HepG2 (cell line): ENCODE results near the gene FAT1. TPM values are rescaled to one million over a fixed set of nuclear protein-coding genes. Genes with fewer than 3 reads are reported as not detected.

Source experiments
- ATAC-seq: fragments of 200-7000 bp; cut with Tn5 transposase; 3 replicates; pipeline ENCODE4 v1.9.1; 2020; ENCODE audit warnings: mild to moderate bottlenecking, moderate library complexity
- BruUV-seq: library from RNA; stranded (reverse); fragments of 400-500 nt; replicated peaks from 2 replicates; lab custom pipeline; 2021; lab: Mats Ljungman, UMichigan
- CTCF ChIA-PET: fragments of 300-600 bp; formaldehyde crosslinking; extraction: SDS; loops from one replicate; lab custom pipeline; 2021; ENCODE audit warnings: low total read pairs, inconsistent platforms, low intra/inter-chr PET ratio; lab: Yijun Ruan, JAX
- POLR2A ChIA-PET: fragments of 350-600 bp; sonication (Branson Sonifier 250); formaldehyde crosslinking; loops from one replicate; lab custom pipeline; 2020; ENCODE audit warnings: antibody characterized with exemption, inconsistent platforms; lab: Yijun Ruan, JAX
- DNase-seq: peaks from one replicate; pipeline ENCODE4 v3.0.0-alpha.2; 2015; ENCODE audit warnings: low spot score
- FAIRE-seq: peaks from 3 replicates; lab custom pipeline; 2011; peaks lifted over from hg19 to GRCh38; lab: Jason Lieb, UNC
- H2AFZ ChIP-seq: one replicate; pipeline ENCODE4 v1.6.1; 2011; ENCODE audit warnings: low read length, inconsistent platforms
- H3K27ac ChIP-seq: fragments of 300-600 bp; 3 replicates; pipeline ENCODE4 v1.8.0; 2011; ENCODE audit warnings: mixed run types, mild to moderate bottlenecking, mixed read lengths, low read length, inconsistent platforms; ENCODE audit not compliant: insufficient read depth; ENCODE audit errors: extremely low read length
- H3K27me3 ChIP-seq, 2 experiments: fragments of 200-600 bp in 1 of 2; 2 replicates in 1 of 2; 3 replicates in 1 of 2; pipeline versions ENCODE4 v1.6.0 to v1.8.0; 2011; ENCODE audit warnings: low read length in 2 of 2, mild to moderate bottlenecking in 2 of 2, moderate library complexity in 2 of 2, inconsistent platforms in 1 of 2; ENCODE audit not compliant: insufficient read depth in 2 of 2, control insufficient read depth in 1 of 2
- H3K36me3 ChIP-seq, 2 experiments: fragments of 200-600 bp in 1 of 2; replicated peaks in 1 of 2; 2 replicates in 1 of 2; 3 replicates in 1 of 2; pipeline versions ENCODE4 v1.5.1 to v1.8.0; 2011; ENCODE audit warnings: low read length in 2 of 2, inconsistent platforms in 1 of 2; ENCODE audit not compliant: insufficient read depth in 2 of 2, control insufficient read depth in 1 of 2
- H3K4me1 ChIP-seq: 2 replicates; pipeline ENCODE4 v1.5.1; 2012; ENCODE audit warnings: low read length, inconsistent platforms; ENCODE audit not compliant: insufficient read depth
- H3K4me2 ChIP-seq: 2 replicates; pipeline ENCODE4 v1.6.0; 2011; ENCODE audit warnings: low read depth, low read length, inconsistent platforms
- H3K4me3 ChIP-seq, 3 experiments: fragments of 200-600 bp in 1 of 3; sonication (generic), shearing (Covaris generic) in 1 of 3; replicated peaks in 1 of 3; 2 replicates each; pipeline ENCODE4 v1.5.1; 2011 to 2016; ENCODE audit warnings: low read length in 3 of 3, inconsistent platforms in 2 of 3, low read depth in 2 of 3, mild to moderate bottlenecking in 2 of 3, control low read depth in 1 of 3, mixed read lengths in 1 of 3; ENCODE audit not compliant: insufficient read depth in 1 of 3
- H3K79me2 ChIP-seq: one replicate; pipeline ENCODE4 v1.6.1; 2011; ENCODE audit warnings: low read length, inconsistent platforms; ENCODE audit not compliant: insufficient read depth
- H3K9ac ChIP-seq: 2 replicates; pipeline ENCODE4 v1.6.0; 2011; ENCODE audit warnings: mild to moderate bottlenecking, low read depth, low read length, inconsistent platforms; ENCODE audit not compliant: insufficient read depth
- H3K9me3 ChIP-seq: 2 replicates; pipeline ENCODE4 v1.5.1; 2012; ENCODE audit warnings: mild to moderate bottlenecking, low read length
- H4K20me1 ChIP-seq: 2 replicates; pipeline ENCODE4 v1.6.0; 2011; ENCODE audit warnings: inconsistent platforms, mild to moderate bottlenecking, low read length, moderate library complexity; ENCODE audit not compliant: insufficient read depth
- AKNA ChIP-seq: sonication (generic); formaldehyde crosslinking; IDR thresholded peaks from 2 replicates; pipeline ENCODE4 v1.4.0; 2020; ENCODE audit warnings: missing genetic modification reagents, borderline replicate concordance
- CAMTA2 ChIP-seq: sonication (generic); formaldehyde crosslinking; IDR thresholded peaks from 2 replicates; pipeline ENCODE4 v1.4.0; 2020; ENCODE audit warnings: mild to moderate bottlenecking, missing genetic modification reagents, borderline replicate concordance
- CBX5 ChIP-seq: sonication (generic); formaldehyde crosslinking; IDR thresholded peaks from 2 replicates; pipeline ENCODE4 v1.4.0; 2020; ENCODE audit warnings: missing genetic modification reagents, borderline replicate concordance
- HCFC1 ChIP-seq: fragments of 150-350 bp; IDR thresholded peaks from 2 replicates; pipeline ENCODE4 v1.6.1; 2014; ENCODE audit warnings: low read depth, low read length
- MTF2 ChIP-seq: sonication (generic); formaldehyde crosslinking; IDR thresholded peaks from 2 replicates; pipeline ENCODE4 v1.5.0; 2020; ENCODE audit warnings: missing genetic modification reagents, borderline replicate concordance
- NCOA2 ChIP-seq: sonication (generic); formaldehyde crosslinking; IDR thresholded peaks from 2 replicates; pipeline ENCODE4 v1.8.0; 2022; ENCODE audit warnings: inconsistent platforms
- NFIB ChIP-seq: sonication (generic); formaldehyde crosslinking; IDR thresholded peaks from 2 replicates; pipeline ENCODE4 v1.9.0; 2021; ENCODE audit warnings: missing genetic modification reagents, mild to moderate bottlenecking, borderline replicate concordance
- TCF12 ChIP-seq, 2 experiments: fragments of 450-650 bp in 1 of 2; sonication (generic) in 1 of 2; formaldehyde crosslinking in 1 of 2; IDR thresholded peaks; 2 replicates each; pipeline versions ENCODE4 v1.6.1 to v1.8.0; 2017 to 2022; ENCODE audit warnings: antibody characterized with exemption in 1 of 2, mild to moderate bottlenecking in 1 of 2, missing genetic modification reagents in 1 of 2, moderate library complexity in 1 of 2
- TEAD2 ChIP-seq: sonication (generic); formaldehyde crosslinking; IDR thresholded peaks from 2 replicates; pipeline ENCODE4 v1.9.0; 2021; ENCODE audit warnings: missing genetic modification reagents
- ZBTB25 ChIP-seq: IDR thresholded peaks from 2 replicates; pipeline ENCODE4 v1.6.1; 2018; ENCODE audit warnings: missing genetic modification reagents
- ZNF274 ChIP-seq: sonication (generic); formaldehyde crosslinking; IDR thresholded peaks from 2 replicates; pipeline ENCODE4 v1.5.1; 2020; ENCODE audit warnings: mild to moderate bottlenecking, missing genetic modification reagents
- ZNF354B ChIP-seq: sonication (generic); formaldehyde crosslinking; IDR thresholded peaks from 2 replicates; pipeline ENCODE4 v1.8.0; 2022; ENCODE audit warnings: mild to moderate bottlenecking, missing genetic modification reagents
- ZNF850 ChIP-seq: sonication (generic); formaldehyde crosslinking; conservative IDR thresholded peaks from 2 replicates; pipeline ENCODE4 v1.9.0; 2021; ENCODE audit warnings: mild to moderate bottlenecking, missing genetic modification reagents
- WGBS: methylation state at CpG from one replicate; pipeline ENCODE4 v1.1.6; 2017; ENCODE audit warnings: low lambda C conversion rate; 5-methylcytosine and 5-hydroxymethylcytosine counted together
- in situ Hi-C: cut with HindIII; loops from 2 replicates; pipeline ENCODE4 v1.10.0; 2017; ENCODE audit warnings: low pct_unique_long_range_greater_than_20kb; ENCODE audit not compliant: extremely low pct_ligation_motif_present
- intact Hi-C: fragments of 100-400 bp; cut with micrococcal nuclease; formaldehyde crosslinking; loops from one replicate; pipeline ENCODE4 v1.10.0; 2022; ENCODE audit not compliant: unreplicated experiment
- polyA plus RNA-seq, 8 experiments: library from polyadenylated mRNA; depleted of rRNA in 3 of 8; stranded (reverse) in 7 of 8; unstranded in 1 of 8; fragments of >200 nt; fragmentation: Illumina TruSeq in 4 of 8; extraction: Trizol in 4 of 8; gene quantifications; 2 replicates each; pipeline versions ENCODE4 v1.2.1 to v1.2.3, GENCODE V29; 2011 to 2016; ENCODE audit warnings: low read depth in 4 of 8, missing spikeins in 1 of 8, mixed read lengths in 1 of 8; ENCODE audit not compliant: insufficient read depth in 1 of 8
- total RNA-seq, 5 experiments: library from RNA; depleted of rRNA; stranded (reverse); fragments of >200 nt; fragmentation: Illumina TruSeq; extraction: Trizol; gene quantifications; 2 replicates each; pipeline ENCODE4 v1.2.3, GENCODE V29; 2016; ENCODE audit warnings: low read depth in 1 of 5
- TF ChIP-seq, protein P1 (sequence below): sonication (generic); formaldehyde crosslinking; IDR thresholded peaks from 2 replicates; pipeline ENCODE4 v1.5.1; 2020; ENCODE audit warnings: missing genetic modification reagents, mild to moderate bottlenecking, borderline replicate concordance

Gene FAT1
- total and polyA plus RNA-seq, 2 of the 13 experiments (the other 11 are each of a cell fraction or from before 2014, with no cell fraction given): 185 to 216 TPM

GRCh38 chr4:186755550-186756519 lies 32.2 kb upstream of the FAT1 start:
- peak overlapping the region; percentile 66 for H3K4me2 ChIP-seq
- H3K27me3 ChIP-seq: no peaks in the 10 kb centered on the region
- FAIRE-seq (peak; percentile 94), ATAC-seq (peak; percentile 99), DNase-seq (peak; percentile 97)
- CTCF ChIA-PET: no interaction called here
- H3K4me1 ChIP-seq: peaks cover 58% of the 10 kb centered on the region
- BruUV-seq: TSS peak; percentile 86
- H3K36me3 ChIP-seq: no peaks in the 10 kb centered on the region
- POLR2A ChIA-PET: interaction anchor here (0.8 to 2.3 kb wide), 11 partner anchors 10 to 86 kb away, joined by 3 to 21 read pairs (median 4); partner anchors contain the start of gene FAT1
- H3K4me3 ChIP-seq: peak overlapping the region in 1 of 3 experiments; percentile 39; a peak in 1 of 6 replicates
- intact Hi-C loops (loop anchor here (1.0 kb wide), 1 partner anchor 28 kb away; no protein-coding TSS in a partner anchor), in situ Hi-C loops (no loop called here)
- peak overlapping the region; percentile 45 for H3K9ac ChIP-seq
- H4K20me1 ChIP-seq: no peaks in the 10 kb centered on the region
- H3K27ac ChIP-seq: peak overlapping the region; percentile 89
- no peaks in the 10 kb centered on the region for H3K9me3 ChIP-seq
- no peaks in the 10 kb centered on the region for H3K79me2 ChIP-seq
- no peak overlapping the region for H2AFZ ChIP-seq
- WGBS: 67% methylated on average over 8 of the region's 8 CpGs
- TF ChIP-seq MTF2 (CRISPR knock-in tag): no peak
- no peak for TF ChIP-seq ZNF274 (CRISPR knock-in tag)
- TF ChIP-seq TCF12 (IDR thresholded peaks at IDR 0.05): no peak
- no peak for TF ChIP-seq TCF12 (CRISPR knock-in tag; IDR thresholded peaks at IDR 0.05)
- TF ChIP-seq CAMTA2 (CRISPR knock-in tag): no peak
- peak; percentile 89 for TF ChIP-seq NCOA2 (CRISPR knock-in tag)
- peak; percentile 71; the same call in 1 of the 2 replicates for TF ChIP-seq ZBTB25 (CRISPR knock-in tag)
- TF ChIP-seq CBX5 (CRISPR knock-in tag): no peak
- no peak for TF ChIP-seq NFIB (CRISPR knock-in tag)
- no peak for TF ChIP-seq ZNF850 (CRISPR knock-in tag)
- no peak for TF ChIP-seq TEAD2 (CRISPR knock-in tag)
- no peak for TF ChIP-seq ZNF354B
- no peak for TF ChIP-seq AKNA (CRISPR knock-in tag)
- TF ChIP-seq, protein P1, sequence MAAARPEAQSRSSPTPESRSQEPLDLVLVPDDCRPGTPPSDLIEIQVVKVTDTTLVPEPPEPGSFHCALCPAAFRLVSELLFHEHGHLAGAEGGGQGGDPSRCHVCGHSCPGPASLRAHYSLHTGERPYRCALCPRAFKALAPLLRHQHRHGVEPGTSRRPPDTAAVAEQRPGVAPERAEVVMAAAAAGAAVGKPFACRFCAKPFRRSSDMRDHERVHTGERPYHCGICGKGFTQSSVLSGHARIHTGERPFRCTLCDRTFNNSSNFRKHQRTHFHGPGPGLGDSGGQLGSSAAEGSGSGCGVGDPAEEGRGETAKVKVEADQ (CRISPR knock-in tag): no peak; the same call in 1 of the 2 replicates
- no peak for TF ChIP-seq HCFC1
